ENCODE data around the gene SKA1.

Gene SKA1

DNA sequence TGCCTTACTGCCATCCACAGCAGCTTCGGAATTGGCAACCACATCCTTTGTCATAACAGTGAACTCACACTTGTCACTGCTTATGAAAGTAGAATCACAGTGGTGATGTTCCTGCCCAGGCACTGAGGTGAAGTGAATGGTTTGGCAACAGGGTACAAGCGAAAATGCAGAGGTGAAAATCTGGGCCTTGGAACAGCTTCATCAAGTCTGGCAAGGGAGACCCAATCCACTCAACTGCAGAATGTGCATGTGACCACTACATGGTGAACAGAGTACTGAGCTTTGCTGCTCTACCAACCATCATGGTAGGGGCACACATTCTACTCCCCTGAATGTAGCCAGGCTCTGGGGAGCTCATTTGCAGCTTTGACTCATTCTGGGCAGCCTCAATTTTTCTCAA lies 15.0 kb upstream of the SKA1 start:
- TF ChIP-seq, protein P1, sequence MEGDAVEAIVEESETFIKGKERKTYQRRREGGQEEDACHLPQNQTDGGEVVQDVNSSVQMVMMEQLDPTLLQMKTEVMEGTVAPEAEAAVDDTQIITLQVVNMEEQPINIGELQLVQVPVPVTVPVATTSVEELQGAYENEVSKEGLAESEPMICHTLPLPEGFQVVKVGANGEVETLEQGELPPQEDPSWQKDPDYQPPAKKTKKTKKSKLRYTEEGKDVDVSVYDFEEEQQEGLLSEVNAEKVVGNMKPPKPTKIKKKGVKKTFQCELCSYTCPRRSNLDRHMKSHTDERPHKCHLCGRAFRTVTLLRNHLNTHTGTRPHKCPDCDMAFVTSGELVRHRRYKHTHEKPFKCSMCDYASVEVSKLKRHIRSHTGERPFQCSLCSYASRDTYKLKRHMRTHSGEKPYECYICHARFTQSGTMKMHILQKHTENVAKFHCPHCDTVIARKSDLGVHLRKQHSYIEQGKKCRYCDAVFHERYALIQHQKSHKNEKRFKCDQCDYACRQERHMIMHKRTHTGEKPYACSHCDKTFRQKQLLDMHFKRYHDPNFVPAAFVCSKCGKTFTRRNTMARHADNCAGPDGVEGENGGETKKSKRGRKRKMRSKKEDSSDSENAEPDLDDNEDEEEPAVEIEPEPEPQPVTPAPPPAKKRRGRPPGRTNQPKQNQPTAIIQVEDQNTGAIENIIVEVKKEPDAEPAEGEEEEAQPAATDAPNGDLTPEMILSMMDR (IDR thresholded peaks at IDR 0.05; ENCODE audit: low read depth, low read length, missing control alignments), result no peak
- H3K4me3 ChIP-seq (replicated peaks; ENCODE audit: low read depth, low read length), result no peak overlapping the region
- no peak for DNase-seq (ENCODE audit: extremely low read depth, low read depth)

DNA sequence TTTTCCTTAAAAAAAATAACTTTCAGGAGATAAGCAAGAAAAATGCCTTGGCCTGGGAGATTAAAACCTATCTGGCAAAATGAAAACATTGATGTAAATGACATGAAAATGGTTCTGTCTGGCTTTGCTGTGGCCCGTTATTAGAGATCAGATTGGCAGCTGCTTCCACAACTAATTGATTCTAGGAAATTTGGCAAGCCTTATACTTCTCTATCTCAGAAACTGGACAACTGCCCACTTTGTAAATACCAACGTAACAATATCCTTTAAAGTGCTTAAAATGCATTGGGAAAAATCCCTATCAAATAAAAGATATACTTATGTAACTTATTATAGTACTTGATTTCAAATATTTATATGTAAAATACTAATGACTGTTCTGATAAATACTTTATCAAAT lies 14.2 kb upstream of the SKA1 start:
- DNase-seq (ENCODE audit: extremely low read depth, low read depth), result no peak
- TF ChIP-seq, protein P1 (IDR thresholded peaks at IDR 0.05; ENCODE audit: low read depth, low read length, missing control alignments), result no peak
- no peak overlapping the region for H3K4me3 ChIP-seq (replicated peaks; ENCODE audit: low read depth, low read length)

DNA sequence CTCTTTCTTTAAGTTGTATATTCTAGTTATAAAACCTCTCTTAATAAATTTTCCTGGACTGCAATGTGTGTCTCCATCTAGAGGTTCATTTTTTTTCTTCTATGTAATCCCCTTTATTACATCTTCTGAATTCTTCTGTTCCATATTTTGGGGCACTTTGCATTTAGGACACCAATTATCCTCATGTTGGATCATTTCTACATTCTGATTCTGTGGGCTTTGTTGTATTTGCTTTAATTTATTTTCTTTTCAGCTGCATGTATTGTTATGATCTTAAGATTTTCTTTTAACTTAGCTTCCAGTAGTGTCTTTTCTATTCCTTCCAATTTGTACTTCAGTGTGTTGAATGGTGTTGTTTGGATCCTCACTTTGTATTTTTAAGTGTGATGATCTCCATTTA lies 5.2 kb upstream of the SKA1 start:
- no peak for DNase-seq (ENCODE audit: extremely low read depth, low read depth)
- TF ChIP-seq, protein P1 (IDR thresholded peaks at IDR 0.05; ENCODE audit: low read depth, low read length, missing control alignments), result no peak
- no peak overlapping the region for H3K4me3 ChIP-seq (replicated peaks; ENCODE audit: low read depth, low read length)

DNA sequence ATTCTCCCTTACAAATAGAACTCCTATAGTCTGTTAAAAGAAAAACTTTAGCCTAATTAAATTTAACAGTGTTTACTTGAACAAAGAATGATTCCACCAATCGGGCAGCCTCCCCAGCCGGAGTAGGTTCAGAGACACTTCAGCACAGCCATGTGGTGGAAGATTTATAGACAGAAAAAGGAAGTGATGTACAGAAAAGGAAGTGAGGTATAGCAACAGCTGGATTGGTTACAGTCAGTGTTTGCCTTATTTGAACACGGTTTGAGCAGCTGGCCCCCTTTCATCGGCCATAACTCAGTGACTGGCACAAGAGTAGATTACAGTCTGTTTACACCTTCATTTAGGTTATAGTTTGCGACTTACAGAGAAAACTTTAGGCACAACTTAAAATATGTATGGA lies 2.1 kb upstream of the SKA1 start:
- no peak overlapping the region for H3K4me3 ChIP-seq (replicated peaks; ENCODE audit: low read depth, low read length)
- TF ChIP-seq, protein P1 (IDR thresholded peaks at IDR 0.05; ENCODE audit: low read depth, low read length, missing control alignments), result no peak
- no peak for DNase-seq (ENCODE audit: extremely low read depth, low read depth)

DNA sequence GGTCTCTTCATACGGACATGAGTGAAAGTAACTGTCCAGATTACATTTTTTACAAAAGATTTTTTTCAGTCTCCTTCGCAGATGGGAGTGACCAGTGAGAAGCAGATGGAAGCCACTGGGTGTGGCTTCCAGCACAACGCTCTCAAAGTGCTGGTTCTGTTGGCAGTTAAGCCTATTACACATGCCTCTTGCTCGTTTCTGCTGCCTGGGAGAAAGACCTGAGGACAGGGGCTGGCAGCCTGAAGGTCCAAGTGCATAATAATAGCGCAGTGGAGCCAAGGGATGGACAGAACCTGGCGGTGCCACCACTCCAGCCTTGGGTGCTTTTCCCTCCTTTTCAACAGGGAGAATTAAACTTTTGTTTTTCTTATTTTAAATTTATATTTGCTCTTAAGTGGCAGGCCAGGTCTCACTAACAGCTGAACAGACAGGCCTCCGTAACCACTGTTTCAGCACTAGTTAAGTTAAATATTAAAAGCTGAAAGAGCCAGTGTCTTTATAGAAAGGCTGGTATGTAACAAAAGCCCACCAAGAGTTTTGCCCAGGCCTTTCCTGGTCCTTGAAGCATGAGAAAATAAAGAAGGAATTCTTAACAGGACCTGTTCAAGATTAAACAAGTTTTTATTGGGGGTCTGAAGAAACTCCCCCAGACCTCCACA lies 1.2 kb upstream of the SKA1 start:
- DNase-seq (ENCODE audit: extremely low read depth, low read depth), result no peak
- H3K4me3 ChIP-seq (replicated peaks; ENCODE audit: low read depth, low read length), result no peak overlapping the region
- TF ChIP-seq, protein P1 (IDR thresholded peaks at IDR 0.05; ENCODE audit: low read depth, low read length, missing control alignments), result no peak

DNA sequence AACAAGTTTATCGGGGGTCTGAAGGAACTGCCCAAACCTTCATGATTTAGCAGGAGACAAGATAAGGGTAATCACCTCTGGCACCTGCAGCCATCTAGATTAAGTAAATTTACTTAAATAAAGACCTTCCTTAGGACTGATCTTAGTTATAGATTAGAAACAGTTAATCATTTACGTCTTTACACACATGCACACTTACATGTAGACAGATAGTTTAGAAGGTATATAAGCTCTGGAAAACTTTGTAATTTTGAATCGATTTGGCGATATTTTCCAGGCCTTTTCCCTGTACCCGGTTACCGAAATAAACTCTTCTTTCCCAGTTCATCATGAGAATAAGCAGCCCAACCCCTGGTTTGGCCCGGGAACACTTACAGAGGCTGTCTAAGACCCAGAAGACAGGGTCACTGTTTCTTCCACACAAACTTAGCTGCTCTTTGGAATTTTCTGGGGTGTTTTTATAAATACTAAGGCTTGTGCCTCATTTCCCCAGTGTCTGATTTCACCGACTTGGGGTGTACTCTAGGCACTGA lies 560 bp upstream of the SKA1 start:
- H3K4me3 ChIP-seq (replicated peaks; ENCODE audit: low read depth, low read length), result peak overlapping the region; percentile 77
- no peak for DNase-seq (ENCODE audit: extremely low read depth, low read depth)

More for the DNA sequence above, 560 bp upstream of the SKA1 start:
- TF ChIP-seq, protein P1 (IDR thresholded peaks at IDR 0.05; ENCODE audit: low read depth, low read length, missing control alignments), result no peak

Data from HFF-Myc (cell line).